SU-DHL-6 (cell line): ENCODE data around the gene TENM4.

Source experiments
- H2AFZ ChIP-seq: fragments of 200-600 bp; sonication (generic); 2 replicates; pipeline ENCODE4 v1.6.1; 2014; ENCODE audit warnings: low read depth, mild to moderate bottlenecking, moderate library complexity, mixed read lengths, antibody characterized with exemption, low read length; ENCODE audit not compliant: severe bottlenecking
- H3F3A ChIP-seq: fragments of 200-600 bp; shearing (Covaris generic); 2 replicates; pipeline ENCODE4 v1.6.0; 2016; ENCODE audit warnings: antibody characterized with exemption, mild to moderate bottlenecking; ENCODE audit not compliant: insufficient read depth
- H3K27ac ChIP-seq: fragments of 200-600 bp; sonication (generic); 2 replicates; pipeline ENCODE4 v1.5.1; 2016; ENCODE audit warnings: low read depth, mild to moderate bottlenecking, low read length, moderate library complexity, mixed read lengths
- H3K27me3 ChIP-seq: fragments of 200-600 bp; sonication (generic), shearing (Covaris generic); 2 replicates; pipeline ENCODE4 v1.6.0; 2014; ENCODE audit warnings: mild to moderate bottlenecking, low read length
- H3K36me3 ChIP-seq: fragments of 200-600 bp; sonication (generic); 2 replicates; pipeline ENCODE4 v1.6.1; 2014; ENCODE audit warnings: mild to moderate bottlenecking, low read length, mixed read lengths
- H3K4me2 ChIP-seq: fragments of 300-600, 200-600 bp; shearing (Covaris generic), sonication (generic); 2 replicates; pipeline ENCODE4 v1.6.0; 2014; ENCODE audit warnings: low read length, low read depth, mild to moderate bottlenecking; ENCODE audit not compliant: poor library complexity, severe bottlenecking
- H3K4me3 ChIP-seq: fragments of 200-600 bp; sonication (generic); 2 replicates; pipeline ENCODE4 v1.5.1; 2014; ENCODE audit warnings: antibody characterized with exemption, low read length, mild to moderate bottlenecking, mixed read lengths; ENCODE audit not compliant: insufficient read depth, poor library complexity, severe bottlenecking
- H3K79me2 ChIP-seq: fragments of 200-600 bp; sonication (generic); 2 replicates; pipeline ENCODE4 v1.6.1; 2014; ENCODE audit warnings: mild to moderate bottlenecking, low read length, moderate library complexity; ENCODE audit not compliant: insufficient read depth
- H3K9ac ChIP-seq: fragments of 200-600 bp; sonication (generic); 2 replicates; pipeline ENCODE4 v1.7.0; 2014; ENCODE audit warnings: mild to moderate bottlenecking, low read length
- H3K9me2 ChIP-seq: fragments of 200-600 bp; sonication (generic); replicated peaks from 2 replicates; pipeline ENCODE4 v1.6.1; 2014; ENCODE audit warnings: low read length; ENCODE audit not compliant: insufficient read depth
- H3K9me3 ChIP-seq: fragments of 200-600 bp; sonication (generic); 2 replicates; pipeline ENCODE4 v1.6.1; 2014; ENCODE audit warnings: low read length, mixed read lengths; ENCODE audit not compliant: insufficient read depth
- H4K20me1 ChIP-seq: fragments of 200-600 bp; sonication (generic); 2 replicates; pipeline ENCODE4 v1.6.1; 2014; ENCODE audit warnings: low read depth, mild to moderate bottlenecking, antibody characterized with exemption, low read length, moderate library complexity, mixed read lengths
- EZH2phosphoT487 ChIP-seq: fragments of 200-600 bp; sonication (generic), shearing (Covaris generic); conservative IDR thresholded peaks from 2 replicates; pipeline ENCODE4 v1.6.1; 2018; ENCODE audit warnings: mild to moderate bottlenecking, antibody characterized with exemption, low read length, moderate library complexity, mixed read lengths
- TF ChIP-seq, protein P1 (sequence below): fragments of 200-600 bp; sonication (generic); IDR thresholded peaks from one replicate; pipeline ENCODE4 v1.5.1; 2017; ENCODE audit warnings: antibody characterized with exemption, mild to moderate bottlenecking, low read length, moderate library complexity; ENCODE audit not compliant: insufficient read depth, poor library complexity, severe bottlenecking

TENM4 gene

DNA sequence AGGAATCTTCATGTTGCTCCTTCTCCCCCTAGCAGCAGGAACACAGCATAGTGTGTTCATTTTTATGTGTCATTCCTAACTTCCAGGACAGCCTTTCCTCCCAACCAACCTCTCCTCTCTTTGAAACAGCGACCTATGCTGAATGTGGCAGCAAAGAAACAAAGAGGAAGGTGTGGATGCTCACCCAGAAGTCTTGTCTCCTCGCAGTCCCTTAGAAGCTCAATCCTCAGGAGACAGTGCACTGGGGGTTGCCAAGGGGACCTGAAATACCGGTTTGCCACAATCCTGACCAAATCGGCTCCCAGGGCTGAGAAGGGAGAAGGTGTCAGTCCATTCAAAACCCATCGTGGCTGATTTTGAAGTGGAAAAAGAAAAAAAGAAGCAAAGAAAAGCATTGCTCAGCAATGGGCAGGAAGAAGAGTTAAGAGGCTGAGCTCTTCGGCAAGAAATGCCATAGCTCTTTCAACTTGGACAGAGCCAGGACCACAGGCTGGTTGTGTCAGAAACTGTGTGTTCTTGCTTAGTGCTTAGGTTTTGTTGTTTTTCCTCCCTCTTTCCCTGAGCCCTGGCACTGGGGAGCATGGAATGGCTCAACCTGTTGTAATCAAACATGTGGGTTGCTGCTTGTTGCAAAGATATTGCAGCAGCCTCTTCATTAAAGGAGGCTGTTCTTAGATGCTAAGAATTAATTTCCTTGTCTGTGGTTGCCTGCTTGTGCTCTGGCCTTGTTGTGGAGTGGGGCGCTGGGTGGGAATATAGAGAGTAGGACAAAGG lies 30.4 kb upstream of the TENM4 start:
- no peaks in the 10 kb centered on the region for H3F3A ChIP-seq
- no peak overlapping the region for H3K4me3 ChIP-seq
- H3K36me3 ChIP-seq, result no peaks in the 10 kb centered on the region
- no peaks in the 10 kb centered on the region for H3K9me3 ChIP-seq
- no peak for TF ChIP-seq EZH2phosphoT487
- TF ChIP-seq, protein P1, sequence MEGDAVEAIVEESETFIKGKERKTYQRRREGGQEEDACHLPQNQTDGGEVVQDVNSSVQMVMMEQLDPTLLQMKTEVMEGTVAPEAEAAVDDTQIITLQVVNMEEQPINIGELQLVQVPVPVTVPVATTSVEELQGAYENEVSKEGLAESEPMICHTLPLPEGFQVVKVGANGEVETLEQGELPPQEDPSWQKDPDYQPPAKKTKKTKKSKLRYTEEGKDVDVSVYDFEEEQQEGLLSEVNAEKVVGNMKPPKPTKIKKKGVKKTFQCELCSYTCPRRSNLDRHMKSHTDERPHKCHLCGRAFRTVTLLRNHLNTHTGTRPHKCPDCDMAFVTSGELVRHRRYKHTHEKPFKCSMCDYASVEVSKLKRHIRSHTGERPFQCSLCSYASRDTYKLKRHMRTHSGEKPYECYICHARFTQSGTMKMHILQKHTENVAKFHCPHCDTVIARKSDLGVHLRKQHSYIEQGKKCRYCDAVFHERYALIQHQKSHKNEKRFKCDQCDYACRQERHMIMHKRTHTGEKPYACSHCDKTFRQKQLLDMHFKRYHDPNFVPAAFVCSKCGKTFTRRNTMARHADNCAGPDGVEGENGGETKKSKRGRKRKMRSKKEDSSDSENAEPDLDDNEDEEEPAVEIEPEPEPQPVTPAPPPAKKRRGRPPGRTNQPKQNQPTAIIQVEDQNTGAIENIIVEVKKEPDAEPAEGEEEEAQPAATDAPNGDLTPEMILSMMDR, result no peak
- no peak overlapping the region for H3K9ac ChIP-seq
- H3K27ac ChIP-seq, result no peak overlapping the region
- no peaks in the 10 kb centered on the region for H3K9me2 ChIP-seq
- no peaks in the 10 kb centered on the region for H3K79me2 ChIP-seq
- no peaks in the 10 kb centered on the region for H4K20me1 ChIP-seq
- H3K27me3 ChIP-seq, result no peaks in the 10 kb centered on the region
- no peak overlapping the region for H2AFZ ChIP-seq
- no peak overlapping the region for H3K4me2 ChIP-seq

DNA sequence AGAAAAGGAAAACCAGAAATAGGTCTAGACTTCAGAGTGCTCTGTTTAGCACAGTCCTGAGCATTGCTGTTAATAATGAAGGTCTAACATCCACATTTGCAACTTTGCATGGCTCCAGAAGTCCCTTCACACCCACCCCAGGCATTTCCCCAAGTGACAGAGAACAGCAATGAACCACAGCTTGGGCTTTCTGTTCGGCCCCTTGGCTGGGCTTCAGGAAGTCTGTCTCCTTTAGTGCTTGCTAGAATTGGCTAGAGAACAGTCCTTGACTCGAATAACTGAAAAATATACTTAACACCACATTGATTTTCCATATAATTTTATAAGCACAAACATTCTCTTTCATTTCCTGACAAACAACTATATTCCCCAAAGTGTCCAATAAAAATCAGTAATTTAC lies 29.3 kb upstream of the TENM4 start:
- H3K36me3 ChIP-seq, result no peaks in the 10 kb centered on the region
- H3K4me3 ChIP-seq, result no peak overlapping the region
- no peaks in the 10 kb centered on the region for H3K9me2 ChIP-seq
- no peaks in the 10 kb centered on the region for H4K20me1 ChIP-seq
- H2AFZ ChIP-seq, result no peak overlapping the region
- no peak overlapping the region for H3K4me2 ChIP-seq
- no peaks in the 10 kb centered on the region for H3K79me2 ChIP-seq
- H3K27ac ChIP-seq, result no peak overlapping the region
- H3K9me3 ChIP-seq, result no peaks in the 10 kb centered on the region
- H3F3A ChIP-seq, result no peaks in the 10 kb centered on the region
- no peak overlapping the region for H3K9ac ChIP-seq
- no peaks in the 10 kb centered on the region for H3K27me3 ChIP-seq
- TF ChIP-seq, protein P1, result no peak
- no peak for TF ChIP-seq EZH2phosphoT487

DNA sequence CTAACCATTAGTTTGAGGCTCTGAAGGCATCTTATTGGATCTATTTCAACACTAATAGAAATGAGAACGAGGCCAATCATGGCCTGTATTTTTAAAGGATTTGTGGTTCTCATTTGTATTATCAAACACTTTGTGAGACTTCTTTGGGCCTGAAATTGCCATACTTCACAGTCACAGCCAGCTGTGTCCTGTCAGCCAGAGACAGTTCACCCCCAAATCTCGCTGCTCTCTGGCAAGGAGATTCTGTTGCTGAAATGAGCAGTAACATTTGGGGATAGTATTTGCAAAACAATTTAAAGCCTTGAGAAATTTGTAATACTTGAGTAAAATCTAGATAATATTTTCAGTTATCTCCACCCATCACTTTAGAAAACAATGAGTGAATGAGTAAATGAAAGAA lies 26.9 kb upstream of the TENM4 start:
- Histone ChIP-seq H3K36me3 (no peaks in the 10 kb centered on the region), H3K9ac (no peak overlapping the region)

More for the DNA sequence above, 26.9 kb upstream of the TENM4 start:
- H3K4me2 ChIP-seq, result no peak overlapping the region
- no peaks in the 10 kb centered on the region for H4K20me1 ChIP-seq
- no peak overlapping the region for H2AFZ ChIP-seq
- H3K79me2 ChIP-seq, result no peaks in the 10 kb centered on the region
- H3K4me3 ChIP-seq, result no peak overlapping the region
- no peaks in the 10 kb centered on the region for H3K9me2 ChIP-seq
- no peaks in the 10 kb centered on the region for H3F3A ChIP-seq
- no peak overlapping the region for H3K27ac ChIP-seq
- no peaks in the 10 kb centered on the region for H3K9me3 ChIP-seq
- TF ChIP-seq, protein P1, result no peak
- no peak for TF ChIP-seq EZH2phosphoT487
- no peaks in the 10 kb centered on the region for H3K27me3 ChIP-seq
